Mononuclear cell (primary cell): ENCODE data around the gene BCL2L11. TPM values are rescaled to one million over a fixed set of nuclear protein-coding genes. Genes with fewer than 3 reads are reported as not detected.

Experiments
- H3K27me3 ChIP-seq: 2 replicates; pipeline ENCODE4 v1.6.0; 2011; ENCODE audit warnings: low read length, control low read depth; ENCODE audit not compliant: insufficient read depth
- H3K4me1 ChIP-seq: 2 replicates; pipeline ENCODE4 v1.5.1; 2011; ENCODE audit warnings: mild to moderate bottlenecking, low read length, control low read depth; ENCODE audit not compliant: insufficient read depth
- H3K4me3 ChIP-seq: 2 replicates; pipeline ENCODE4 v1.5.1; 2011; ENCODE audit warnings: mild to moderate bottlenecking, low read length, moderate library complexity
- H3K9me3 ChIP-seq: 2 replicates; pipeline ENCODE4 v1.5.1; 2011; ENCODE audit warnings: low read depth, mild to moderate bottlenecking, control low read depth, low read length
- total RNA-seq: library from RNA; depleted of rRNA; stranded (reverse); fragments of >200 nt; gene quantifications from one replicate; pipeline ENCODE4 v1.2.3, GENCODE V29; 2012

BCL2L11 gene
- total RNA-seq, 1 donor = 53.2 TPM

DNA sequence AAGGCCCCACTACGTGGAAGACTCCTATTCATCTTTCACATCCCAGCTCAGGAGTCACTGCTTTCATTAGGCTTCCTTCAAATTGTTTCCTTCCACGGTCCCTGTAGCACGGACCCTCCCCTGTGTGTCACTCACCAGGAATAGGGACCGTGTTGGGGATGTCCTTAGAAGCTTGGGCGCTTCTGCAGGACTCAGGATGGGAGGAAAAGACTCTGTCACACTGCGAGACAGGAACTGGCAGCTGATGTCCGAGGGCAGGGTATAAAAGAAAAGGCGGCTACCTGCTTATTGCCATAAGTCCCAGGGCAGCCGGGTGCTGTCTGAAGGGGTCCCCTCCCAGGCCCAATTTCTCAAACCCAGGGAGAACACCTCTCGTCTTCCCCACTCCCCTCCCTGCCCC is 79.1 kb downstream of the BCL2L11 start:
- no peaks in the 10 kb centered on the region for H3K9me3 ChIP-seq
- peaks cover 4% of the 10 kb centered on the region for H3K4me1 ChIP-seq
- no peak overlapping the region for H3K4me3 ChIP-seq
- H3K27me3 ChIP-seq = no peaks in the 10 kb centered on the region

GRCh38 chr2:111200333-111200881 is 79.7 kb downstream of the BCL2L11 start:
- Histone ChIP-seq H3K4me3 (no peak overlapping the region), H3K4me1 (peaks cover 4% of the 10 kb centered on the region), H3K27me3 (no peaks in the 10 kb centered on the region), H3K9me3 (no peaks in the 10 kb centered on the region)

GRCh38 chr2:111201214-111201613 is 80.5 kb downstream of the BCL2L11 start:
- Histone ChIP-seq H3K4me1 (peaks cover 4% of the 10 kb centered on the region), H3K27me3 (no peaks in the 10 kb centered on the region), H3K9me3 (no peaks in the 10 kb centered on the region), H3K4me3 (no peak overlapping the region)

DNA sequence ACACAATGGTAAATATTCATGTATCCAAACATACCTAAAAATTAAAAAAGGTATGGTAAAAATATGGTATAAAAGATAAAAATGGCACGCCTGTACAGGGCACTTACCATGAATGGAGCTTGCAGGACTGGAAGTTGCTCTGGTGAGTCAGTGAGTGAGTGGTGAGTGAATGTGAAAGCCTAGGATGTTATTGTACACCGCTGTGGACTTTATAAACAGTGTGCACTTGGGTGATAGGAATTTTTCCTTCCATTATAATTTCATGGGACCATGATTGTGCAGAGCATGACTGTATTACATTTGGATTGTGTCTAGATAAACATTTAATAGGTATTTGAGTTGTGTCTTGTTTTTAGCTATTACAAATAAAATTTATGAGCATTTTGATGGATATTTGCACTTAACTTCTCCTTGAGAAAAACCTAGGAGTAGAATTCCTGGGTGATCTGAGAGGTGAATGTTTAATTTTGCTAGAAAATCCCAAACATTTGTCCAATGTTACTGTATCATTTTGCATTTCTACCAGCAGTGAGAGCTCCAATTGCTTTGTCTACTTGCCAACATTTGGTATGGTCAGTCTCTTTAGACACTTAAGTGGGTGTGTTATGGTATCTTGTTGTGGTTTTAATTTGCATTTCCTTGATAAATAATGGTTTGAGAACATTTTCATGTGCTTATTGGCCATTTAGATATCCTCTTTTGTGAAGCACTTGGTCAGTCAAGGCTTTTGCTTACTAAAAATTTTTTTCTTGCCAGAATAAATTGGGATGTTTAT is 81.7 kb downstream of the BCL2L11 start:
- Histone ChIP-seq H3K4me1 (no peaks in the 10 kb centered on the region), H3K27me3 (no peaks in the 10 kb centered on the region), H3K9me3 (no peaks in the 10 kb centered on the region), H3K4me3 (no peak overlapping the region)

DNA sequence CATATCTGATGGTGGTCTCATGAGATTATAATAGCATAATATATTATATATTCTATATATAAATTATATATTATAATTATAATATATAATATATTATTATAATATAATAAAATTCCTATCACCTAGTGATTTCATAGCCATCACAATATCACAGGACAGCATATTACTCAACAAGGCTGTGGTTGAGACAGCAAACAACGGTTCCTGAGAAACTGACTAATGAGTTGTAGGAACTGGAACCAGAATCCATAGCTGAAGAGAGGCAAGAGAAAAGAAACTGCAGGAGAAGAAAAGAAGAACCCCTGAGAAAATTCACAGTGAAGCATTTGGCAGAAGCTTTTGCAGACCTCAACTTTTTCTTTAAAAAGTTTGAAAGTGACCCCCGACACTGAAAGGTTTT is 84.0 kb downstream of the BCL2L11 start:
- H3K4me3 ChIP-seq = no peak overlapping the region
- no peaks in the 10 kb centered on the region for H3K27me3 ChIP-seq
- no peaks in the 10 kb centered on the region for H3K4me1 ChIP-seq
- H3K9me3 ChIP-seq = no peaks in the 10 kb centered on the region

GRCh38 chr2:111205774-111206173 is 85.1 kb downstream of the BCL2L11 start:
- no peaks in the 10 kb centered on the region for H3K9me3 ChIP-seq
- H3K27me3 ChIP-seq = no peaks in the 10 kb centered on the region
- no peaks in the 10 kb centered on the region for H3K4me1 ChIP-seq
- no peak overlapping the region for H3K4me3 ChIP-seq

DNA sequence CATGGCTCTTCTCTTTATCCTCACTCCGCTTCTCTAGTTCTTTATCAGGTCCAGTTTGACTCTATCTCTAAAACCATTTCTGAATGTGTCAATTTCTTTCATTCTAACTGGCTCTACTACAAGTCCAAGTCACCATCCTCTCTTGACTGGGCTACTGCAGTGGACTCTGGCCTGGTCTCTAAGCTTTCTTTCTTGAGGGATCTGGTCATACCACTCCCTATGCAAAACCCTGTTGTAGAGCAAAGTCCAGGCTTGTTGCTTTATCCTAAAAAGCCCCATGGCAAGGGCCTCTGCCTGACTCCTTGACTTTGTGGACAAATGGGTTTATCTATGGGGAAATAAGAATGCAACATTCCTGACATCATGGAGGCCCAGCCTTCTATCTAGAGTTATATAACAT is 87.1 kb downstream of the BCL2L11 start:
- H3K27me3 ChIP-seq = no peaks in the 10 kb centered on the region
- H3K4me3 ChIP-seq = no peak overlapping the region
- no peaks in the 10 kb centered on the region for H3K4me1 ChIP-seq
- peaks cover 4% of the 10 kb centered on the region for H3K9me3 ChIP-seq

DNA sequence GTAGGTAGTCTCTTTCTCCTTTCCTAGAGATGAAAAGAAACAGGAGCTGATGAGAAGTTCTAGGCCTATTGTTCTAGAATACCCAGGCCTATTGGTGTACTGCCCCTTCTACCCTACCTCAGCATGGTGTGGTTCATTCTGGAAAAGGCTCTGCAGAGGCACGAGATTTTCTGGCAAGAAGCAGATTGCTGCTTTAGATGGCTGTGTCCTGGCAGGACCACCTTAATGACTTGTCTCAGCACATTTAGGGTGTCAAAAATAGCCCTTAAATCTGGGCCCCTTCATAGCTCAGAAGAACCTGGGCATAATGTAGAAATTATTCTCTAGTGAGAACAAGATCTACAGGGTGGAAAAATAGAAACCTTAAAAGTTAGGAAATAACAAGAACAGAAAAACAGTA is 87.9 kb downstream of the BCL2L11 start:
- H3K4me1 ChIP-seq = no peaks in the 10 kb centered on the region
- no peak overlapping the region for H3K4me3 ChIP-seq
- peaks cover 11% of the 10 kb centered on the region for H3K9me3 ChIP-seq
- no peaks in the 10 kb centered on the region for H3K27me3 ChIP-seq

DNA sequence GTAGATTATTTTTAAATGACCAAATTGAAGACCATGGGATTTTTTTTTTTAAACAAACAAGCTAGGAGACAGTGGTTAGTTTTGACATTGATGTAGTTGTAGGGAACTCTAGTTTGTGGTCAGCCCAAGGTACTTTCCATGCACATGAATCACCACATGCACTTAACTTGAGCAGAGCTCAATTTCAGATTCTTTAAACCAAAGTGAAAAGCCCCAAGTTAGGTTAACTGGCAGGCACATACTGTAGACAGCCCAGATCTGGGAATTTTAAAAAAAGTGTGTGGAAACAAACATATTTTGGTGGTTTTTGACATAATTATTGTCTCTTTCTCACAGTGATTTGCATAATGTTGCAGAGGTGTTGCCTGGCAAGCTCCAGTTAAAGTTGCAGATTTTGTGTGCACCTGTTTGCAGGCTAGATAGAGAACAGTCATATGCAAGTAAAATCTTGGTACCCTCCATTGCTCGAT is 88.4 kb downstream of the BCL2L11 start:
- H3K9me3 ChIP-seq = peaks cover 15% of the 10 kb centered on the region
- no peak overlapping the region for H3K4me3 ChIP-seq
- no peaks in the 10 kb centered on the region for H3K4me1 ChIP-seq
- no peaks in the 10 kb centered on the region for H3K27me3 ChIP-seq

DNA sequence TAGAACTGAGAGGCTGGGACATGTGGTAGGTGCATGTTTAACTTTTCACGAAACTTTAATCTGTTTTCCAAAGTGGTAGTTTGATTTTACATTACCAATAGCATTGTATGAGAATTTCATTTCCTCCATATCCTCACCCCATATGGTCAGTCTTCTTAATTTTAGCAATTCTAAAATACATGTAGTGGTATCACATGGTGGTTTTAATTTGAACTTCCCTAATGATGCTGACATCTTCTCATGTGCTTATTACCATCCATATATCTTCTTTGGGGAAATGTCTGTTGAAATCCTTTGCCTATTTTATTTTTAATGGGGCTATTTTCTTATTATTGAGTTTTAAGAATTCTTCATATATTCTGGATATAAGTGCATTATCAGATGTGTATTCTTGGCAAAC is 89.3 kb downstream of the BCL2L11 start:
- H3K4me1 ChIP-seq = no peaks in the 10 kb centered on the region
- no peaks in the 10 kb centered on the region for H3K27me3 ChIP-seq
- H3K4me3 ChIP-seq = no peak overlapping the region
- H3K9me3 ChIP-seq = peaks cover 24% of the 10 kb centered on the region

- no peaks in the 10 kb centered on the region for H3K27me3 ChIP-seq
These were observed 93.2 kb downstream of the BCL2L11 start for GRCh38 chr2:111213877-111214276.

DNA sequence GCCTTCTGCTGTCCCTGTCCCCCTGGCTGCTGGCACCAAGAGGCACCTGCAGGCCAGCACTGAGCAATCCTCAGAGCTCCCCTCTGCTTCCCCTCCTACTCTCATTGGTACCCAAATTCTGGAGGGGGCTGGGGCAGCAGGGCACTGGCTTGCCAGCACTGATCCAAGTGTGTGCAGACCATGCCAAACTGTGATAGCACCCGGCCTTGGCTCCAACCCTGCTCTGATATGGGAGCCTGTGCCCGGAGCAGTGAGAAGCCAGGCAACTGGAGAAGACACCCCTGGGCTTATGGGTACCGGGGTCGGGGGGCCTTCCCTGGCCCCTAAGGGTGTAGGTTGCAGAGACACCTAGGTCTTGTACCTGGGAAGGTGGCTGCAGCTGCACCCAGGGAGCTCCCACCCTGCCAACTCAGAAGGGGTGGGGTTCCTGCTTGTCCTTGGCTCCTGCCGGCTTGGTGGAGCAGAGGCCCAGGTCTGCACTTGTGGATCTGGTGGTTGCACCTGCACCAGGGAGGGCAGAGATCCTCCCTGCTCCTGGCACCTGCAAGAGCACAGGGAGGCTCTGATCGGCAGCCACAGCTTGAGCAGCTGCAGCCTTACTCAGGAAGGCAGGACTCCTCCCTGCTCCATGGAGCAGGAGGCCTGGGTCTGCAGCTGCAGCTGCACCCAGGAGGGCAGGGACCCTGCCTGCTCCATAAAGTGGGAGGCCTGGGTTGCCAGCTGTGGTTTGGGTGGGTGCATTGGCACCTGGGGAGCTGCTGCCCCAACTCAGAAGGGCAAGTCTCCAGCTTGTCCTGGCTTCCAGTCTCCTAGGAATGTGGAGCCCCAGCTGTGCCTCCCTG is 96.3 kb downstream of the BCL2L11 start:
- H3K4me1 ChIP-seq = peaks cover 10% of the 10 kb centered on the region
- peaks cover 21% of the 10 kb centered on the region for H3K9me3 ChIP-seq
- no peak overlapping the region for H3K4me3 ChIP-seq
- no peaks in the 10 kb centered on the region for H3K27me3 ChIP-seq

More at GRCh38 chr2:111213877-111214276, 93.2 kb downstream of the BCL2L11 start:
- H3K4me3 ChIP-seq = no peak overlapping the region
- H3K9me3 ChIP-seq = peaks cover 24% of the 10 kb centered on the region
- no peaks in the 10 kb centered on the region for H3K4me1 ChIP-seq
